ENCODE measurements around the gene FANCM.
"Not testable (repeated sequence)": the region's sequence is repeated elsewhere in the genome, so short reads cannot be mapped to it uniquely, and the experiment has no call there.

DNA sequence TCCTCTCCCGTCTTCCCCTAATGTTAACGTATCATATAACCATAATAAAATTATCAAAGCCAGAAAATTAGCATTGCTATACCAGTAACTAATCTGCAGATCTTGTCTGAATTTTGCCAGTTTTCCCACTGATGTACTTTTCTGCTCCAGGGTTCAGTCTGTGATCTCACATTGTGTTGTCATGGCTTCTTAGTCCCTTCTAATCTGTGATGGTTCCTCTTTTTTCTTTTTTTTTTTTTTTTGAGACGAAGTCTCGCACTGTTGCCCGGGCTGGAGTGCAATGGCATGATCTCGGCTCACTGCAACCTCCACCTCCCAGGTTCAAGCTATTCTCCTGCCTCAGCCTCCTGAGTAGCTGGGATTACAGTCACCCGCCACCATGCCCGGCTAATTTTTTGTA is 6.4 kb downstream of the FANCM start:
- TF ChIP-seq EZH2 (IDR thresholded peaks at IDR 0.05; ENCODE audit: borderline replicate concordance, insufficient read depth, low read length, poor library complexity, severe bottlenecking); EP300 (conservative IDR thresholded peaks at IDR 0.05; ENCODE audit: poor library complexity, severe bottlenecking); RAD21 (conservative IDR thresholded peaks at IDR 0.05); SMC3 (conservative IDR thresholded peaks at IDR 0.05; ENCODE audit: poor library complexity); POLR2AphosphoS5 (IDR thresholded peaks at IDR 0.05); TAF1 (IDR thresholded peaks at IDR 0.05; ENCODE audit: low read depth): not testable (repeated sequence)
- TF ChIP-seq, protein P1, sequence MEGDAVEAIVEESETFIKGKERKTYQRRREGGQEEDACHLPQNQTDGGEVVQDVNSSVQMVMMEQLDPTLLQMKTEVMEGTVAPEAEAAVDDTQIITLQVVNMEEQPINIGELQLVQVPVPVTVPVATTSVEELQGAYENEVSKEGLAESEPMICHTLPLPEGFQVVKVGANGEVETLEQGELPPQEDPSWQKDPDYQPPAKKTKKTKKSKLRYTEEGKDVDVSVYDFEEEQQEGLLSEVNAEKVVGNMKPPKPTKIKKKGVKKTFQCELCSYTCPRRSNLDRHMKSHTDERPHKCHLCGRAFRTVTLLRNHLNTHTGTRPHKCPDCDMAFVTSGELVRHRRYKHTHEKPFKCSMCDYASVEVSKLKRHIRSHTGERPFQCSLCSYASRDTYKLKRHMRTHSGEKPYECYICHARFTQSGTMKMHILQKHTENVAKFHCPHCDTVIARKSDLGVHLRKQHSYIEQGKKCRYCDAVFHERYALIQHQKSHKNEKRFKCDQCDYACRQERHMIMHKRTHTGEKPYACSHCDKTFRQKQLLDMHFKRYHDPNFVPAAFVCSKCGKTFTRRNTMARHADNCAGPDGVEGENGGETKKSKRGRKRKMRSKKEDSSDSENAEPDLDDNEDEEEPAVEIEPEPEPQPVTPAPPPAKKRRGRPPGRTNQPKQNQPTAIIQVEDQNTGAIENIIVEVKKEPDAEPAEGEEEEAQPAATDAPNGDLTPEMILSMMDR (IDR thresholded peaks at IDR 0.05; ENCODE audit: poor library complexity, severe bottlenecking), result not testable (repeated sequence)
- TF ChIP-seq, protein P2, sequence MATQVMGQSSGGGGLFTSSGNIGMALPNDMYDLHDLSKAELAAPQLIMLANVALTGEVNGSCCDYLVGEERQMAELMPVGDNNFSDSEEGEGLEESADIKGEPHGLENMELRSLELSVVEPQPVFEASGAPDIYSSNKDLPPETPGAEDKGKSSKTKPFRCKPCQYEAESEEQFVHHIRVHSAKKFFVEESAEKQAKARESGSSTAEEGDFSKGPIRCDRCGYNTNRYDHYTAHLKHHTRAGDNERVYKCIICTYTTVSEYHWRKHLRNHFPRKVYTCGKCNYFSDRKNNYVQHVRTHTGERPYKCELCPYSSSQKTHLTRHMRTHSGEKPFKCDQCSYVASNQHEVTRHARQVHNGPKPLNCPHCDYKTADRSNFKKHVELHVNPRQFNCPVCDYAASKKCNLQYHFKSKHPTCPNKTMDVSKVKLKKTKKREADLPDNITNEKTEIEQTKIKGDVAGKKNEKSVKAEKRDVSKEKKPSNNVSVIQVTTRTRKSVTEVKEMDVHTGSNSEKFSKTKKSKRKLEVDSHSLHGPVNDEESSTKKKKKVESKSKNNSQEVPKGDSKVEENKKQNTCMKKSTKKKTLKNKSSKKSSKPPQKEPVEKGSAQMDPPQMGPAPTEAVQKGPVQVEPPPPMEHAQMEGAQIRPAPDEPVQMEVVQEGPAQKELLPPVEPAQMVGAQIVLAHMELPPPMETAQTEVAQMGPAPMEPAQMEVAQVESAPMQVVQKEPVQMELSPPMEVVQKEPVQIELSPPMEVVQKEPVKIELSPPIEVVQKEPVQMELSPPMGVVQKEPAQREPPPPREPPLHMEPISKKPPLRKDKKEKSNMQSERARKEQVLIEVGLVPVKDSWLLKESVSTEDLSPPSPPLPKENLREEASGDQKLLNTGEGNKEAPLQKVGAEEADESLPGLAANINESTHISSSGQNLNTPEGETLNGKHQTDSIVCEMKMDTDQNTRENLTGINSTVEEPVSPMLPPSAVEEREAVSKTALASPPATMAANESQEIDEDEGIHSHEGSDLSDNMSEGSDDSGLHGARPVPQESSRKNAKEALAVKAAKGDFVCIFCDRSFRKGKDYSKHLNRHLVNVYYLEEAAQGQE (IDR thresholded peaks at IDR 0.05; ENCODE audit: borderline replicate concordance), result not testable (repeated sequence)
